B cell (primary cell): Measurements from ENCODE around the gene DENND1A. TPM values are rescaled to one million over a fixed set of nuclear protein-coding genes. Genes with fewer than 3 reads are reported as not detected.
A peak's percentile ranks its signal among the peaks of the same experiment; 100 is the strongest.

Source experiments
- ATAC-seq: fragments of 200-7000 bp; cut with Tn5 transposase; one replicate; pipeline ENCODE4 v1.10.0; 2021; ENCODE audit warnings: low read depth, mild to moderate bottlenecking, moderate number of reproducible peaks, moderate library complexity
- CTCF ChIA-PET: fragments of 350-600 bp; sonication (Branson Sonifier 250); formaldehyde crosslinking; loops from one replicate; lab custom pipeline; 2021; ENCODE audit warnings: antibody characterized with exemption, inconsistent platforms; lab: Charles Lee
- POLR2A ChIA-PET: fragments of 350-600 bp; sonication (Branson Sonifier 250); formaldehyde crosslinking; loops from one replicate; lab custom pipeline; 2021; ENCODE audit warnings: antibody characterized with exemption; lab: Charles Lee
- DNase-seq: peaks from one replicate; pipeline ENCODE4 v3.0.0; 2013
- H2AFZ ChIP-seq: 2 replicates; pipeline ENCODE4 v1.6.1; 2012; ENCODE audit warnings: mild to moderate bottlenecking, low read depth, low read length; ENCODE audit not compliant: insufficient read depth, poor library complexity, severe bottlenecking
- H3K27ac ChIP-seq, 2 donors: 1 replicate in 1 of 2; 2 replicates in 1 of 2; pipeline ENCODE4 v1.5.1; 2012 to 2013; ENCODE audit warnings: low read length in 2 of 2, mild to moderate bottlenecking in 2 of 2, moderate library complexity in 1 of 2
- H3K27me3 ChIP-seq, 4 experiments: fragments of 200-600 bp in 1 of 4; sonication (generic) in 1 of 4; replicated peaks in 1 of 4; 1 replicate in 2 of 4; 2 replicates in 2 of 4; pipeline versions ENCODE4 v1.6.1 to v1.7.0; 2013 to 2016; ENCODE audit warnings: low read length in 3 of 4, mild to moderate bottlenecking in 2 of 4, mixed read lengths in 1 of 4, moderate library complexity in 1 of 4; ENCODE audit not compliant: insufficient read depth in 4 of 4, control insufficient read depth in 3 of 4; ENCODE audit errors: control extremely low read depth in 1 of 4
- H3K36me3 ChIP-seq, 2 experiments: replicated peaks in 1 of 2; 1 replicate in 1 of 2; 2 replicates in 1 of 2; pipeline versions ENCODE4 v1.6.1 to v1.7.1; 2013; ENCODE audit warnings: low read length in 1 of 2; ENCODE audit not compliant: insufficient read depth in 2 of 2, control insufficient read depth in 1 of 2; ENCODE audit errors: control extremely low read depth in 1 of 2, extremely low read depth in 1 of 2
- H3K4me1 ChIP-seq, 2 donors: fragments of 200-600 bp in 1 of 2; sonication (generic) in 1 of 2; 1 replicate in 1 of 2; 2 replicates in 1 of 2; pipeline versions ENCODE4 v1.5.1 to v1.6.1; 2013 to 2017; ENCODE audit warnings: low read length in 2 of 2; ENCODE audit not compliant: control insufficient read depth in 2 of 2, insufficient read depth in 2 of 2
- H3K4me2 ChIP-seq: replicated peaks from 2 replicates; pipeline ENCODE3; 2012; ENCODE audit warnings: mild to moderate bottlenecking, low read depth, low read length; ENCODE audit not compliant: poor library complexity, severe bottlenecking
- H3K4me3 ChIP-seq, 5 experiments: fragments of 200-600 bp in 1 of 5; sonication (generic) in 1 of 5; 1 replicate in 3 of 5; 2 replicates in 2 of 5; pipeline versions ENCODE4 v1.5.1 to v1.7.0; 2011 to 2016; ENCODE audit warnings: low read length in 4 of 5, mild to moderate bottlenecking in 4 of 5, low read depth in 2 of 5, control low read depth in 1 of 5, moderate library complexity in 1 of 5; ENCODE audit not compliant: insufficient read depth in 1 of 5; ENCODE audit errors: control extremely low read depth in 1 of 5, extremely low read depth in 1 of 5
- H3K79me2 ChIP-seq: fragments of 200-600 bp; sonication (generic); one replicate; pipeline ENCODE4 v1.6.0; 2016; ENCODE audit warnings: low read length; ENCODE audit not compliant: control insufficient read depth, insufficient read depth
- H3K9ac ChIP-seq: fragments of 200-600 bp; sonication (generic); 2 replicates; pipeline ENCODE4 v1.6.1; 2017; ENCODE audit warnings: mild to moderate bottlenecking, low read length, moderate library complexity
- H3K9me3 ChIP-seq, 3 donors: one replicate each; pipeline versions ENCODE4 v1.6.1 to v1.7.1; 2013; ENCODE audit warnings: low read length in 2 of 3; ENCODE audit not compliant: control insufficient read depth in 2 of 3, insufficient read depth in 1 of 3; ENCODE audit errors: control extremely low read depth in 1 of 3
- H4K20me1 ChIP-seq: 2 replicates; pipeline ENCODE4 v1.6.0; 2012; ENCODE audit warnings: mild to moderate bottlenecking, low read length; ENCODE audit not compliant: insufficient read depth, control insufficient read depth, poor library complexity, severe bottlenecking
- H3K27ac Mint-ChIP-seq: one replicate; pipeline ENCODE4 v1.8.0; 2021; ENCODE audit warnings: mixed read lengths
- H3K27me3 Mint-ChIP-seq: one replicate; pipeline ENCODE4 v1.8.0; 2021; ENCODE audit warnings: mixed read lengths
- H3K4me1 Mint-ChIP-seq: one replicate; pipeline ENCODE4 v1.8.0; 2021; ENCODE audit warnings: mixed read lengths
- H3K4me3 Mint-ChIP-seq: one replicate; pipeline ENCODE4 v1.8.0; 2021; ENCODE audit warnings: mixed read lengths
- H3K9me3 Mint-ChIP-seq: one replicate; pipeline ENCODE4 v1.8.0; 2022; ENCODE audit warnings: mixed read lengths; ENCODE audit not compliant: insufficient read depth
- EZH2 ChIP-seq: IDR thresholded peaks from 2 replicates; pipeline ENCODE4 v1.6.1; 2012; ENCODE audit warnings: borderline replicate concordance, low read depth, mild to moderate bottlenecking, moderate library complexity, low read length; ENCODE audit not compliant: insufficient read depth, poor library complexity, severe bottlenecking
- WGBS: methylation state at CpG from one replicate; pipeline ENCODE4 v1.1.5; 2013; ENCODE audit warnings: missing lambda C conversion rate; ENCODE audit not compliant: insufficient coverage; 5-methylcytosine and 5-hydroxymethylcytosine counted together
- intact Hi-C: fragments of 100-400 bp; cut with micrococcal nuclease; formaldehyde crosslinking; loops from one replicate; pipeline ENCODE4 v1.10.0; 2022
- polyA plus RNA-seq: library from polyadenylated mRNA; depleted of rRNA; stranded (reverse); fragments of >200 nt; gene quantifications from 2 replicates; pipeline ENCODE4 v1.2.3, GENCODE V29; 2012
- total RNA-seq, 2 donors: library from RNA; stranded (reverse); fragments of 120-200 nt in 1 of 2; gene quantifications; 1 replicate in 1 of 2; 2 replicates in 1 of 2; pipeline versions ENCODE4 v1.2.3 to v1.2.4, GENCODE V29; 2013 to 2022
- TF ChIP-seq, protein P1 (sequence below): fragments of 200-600 bp; IDR thresholded peaks from one replicate; pipeline ENCODE4 v1.8.0; 2022; ENCODE audit warnings: antibody characterized with exemption, mild to moderate bottlenecking

Gene DENND1A
- total and polyA plus RNA-seq, 2 donors (not counting 1 experiment from before 2014, with no cell fraction given), result 10.8 to 26.0 TPM

DNA sequence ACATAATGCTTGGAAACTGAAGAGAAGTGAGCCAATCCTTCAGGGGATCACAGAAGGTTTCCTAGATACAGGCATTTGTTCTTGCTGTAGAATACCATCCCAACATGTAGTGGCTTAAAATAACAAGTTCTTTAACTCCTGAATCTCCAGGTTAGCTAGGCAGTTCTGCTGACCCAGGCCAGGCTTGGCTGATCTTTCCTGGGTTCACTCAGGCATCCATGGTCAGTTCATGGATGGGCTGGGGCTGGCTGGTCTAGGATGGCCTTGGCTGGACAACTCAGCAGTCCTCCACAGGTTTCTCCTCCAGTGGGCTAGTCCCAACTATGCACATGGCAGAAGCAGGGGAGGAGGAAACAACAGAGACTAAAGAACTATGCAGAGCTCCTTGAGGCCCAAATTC is 37.4 kb upstream of the DENND1A start:
- Mint-ChIP-seq H3K4me3 (no peak overlapping the region), H3K4me1 (peaks cover 13% of the 10 kb centered on the region), H3K9me3 (no peaks in the 10 kb centered on the region), H3K27me3 (peaks cover 26% of the 10 kb centered on the region), H3K27ac (peak overlapping the region; percentile 10)
- Histone ChIP-seq H3K27ac (no peak overlapping the region), H3K4me3 (no peak overlapping the region), H2AFZ (no peak overlapping the region), H3K9me3 (peaks cover 0 to 9% (median 0%) of the 10 kb centered on the region in 3 donors), H3K79me2 (no peaks in the 10 kb centered on the region), H4K20me1 (no peaks in the 10 kb centered on the region), H3K9ac (no peak overlapping the region), H3K27me3 (peaks cover 0 to 24% (median 3%) of the 10 kb centered on the region in 4 experiments), H3K4me1 (peaks cover 7 to 8% of the 10 kb centered on the region in 2 donors), H3K36me3 (no peaks in the 10 kb centered on the region), H3K4me2 (no peak overlapping the region)
- TF ChIP-seq, protein P1, sequence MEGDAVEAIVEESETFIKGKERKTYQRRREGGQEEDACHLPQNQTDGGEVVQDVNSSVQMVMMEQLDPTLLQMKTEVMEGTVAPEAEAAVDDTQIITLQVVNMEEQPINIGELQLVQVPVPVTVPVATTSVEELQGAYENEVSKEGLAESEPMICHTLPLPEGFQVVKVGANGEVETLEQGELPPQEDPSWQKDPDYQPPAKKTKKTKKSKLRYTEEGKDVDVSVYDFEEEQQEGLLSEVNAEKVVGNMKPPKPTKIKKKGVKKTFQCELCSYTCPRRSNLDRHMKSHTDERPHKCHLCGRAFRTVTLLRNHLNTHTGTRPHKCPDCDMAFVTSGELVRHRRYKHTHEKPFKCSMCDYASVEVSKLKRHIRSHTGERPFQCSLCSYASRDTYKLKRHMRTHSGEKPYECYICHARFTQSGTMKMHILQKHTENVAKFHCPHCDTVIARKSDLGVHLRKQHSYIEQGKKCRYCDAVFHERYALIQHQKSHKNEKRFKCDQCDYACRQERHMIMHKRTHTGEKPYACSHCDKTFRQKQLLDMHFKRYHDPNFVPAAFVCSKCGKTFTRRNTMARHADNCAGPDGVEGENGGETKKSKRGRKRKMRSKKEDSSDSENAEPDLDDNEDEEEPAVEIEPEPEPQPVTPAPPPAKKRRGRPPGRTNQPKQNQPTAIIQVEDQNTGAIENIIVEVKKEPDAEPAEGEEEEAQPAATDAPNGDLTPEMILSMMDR, result no peak
- TF ChIP-seq EZH2, result no peak
- intact Hi-C loops, result no loop called here
- no peak for DNase-seq
- ChIA-PET CTCF (interaction anchor here (0.6 kb wide), 1 partner anchor 744 kb away, joined by 4 read pairs; no protein-coding TSS in a partner anchor), POLR2A (no interaction called here)
- ATAC-seq, result no peak

DNA sequence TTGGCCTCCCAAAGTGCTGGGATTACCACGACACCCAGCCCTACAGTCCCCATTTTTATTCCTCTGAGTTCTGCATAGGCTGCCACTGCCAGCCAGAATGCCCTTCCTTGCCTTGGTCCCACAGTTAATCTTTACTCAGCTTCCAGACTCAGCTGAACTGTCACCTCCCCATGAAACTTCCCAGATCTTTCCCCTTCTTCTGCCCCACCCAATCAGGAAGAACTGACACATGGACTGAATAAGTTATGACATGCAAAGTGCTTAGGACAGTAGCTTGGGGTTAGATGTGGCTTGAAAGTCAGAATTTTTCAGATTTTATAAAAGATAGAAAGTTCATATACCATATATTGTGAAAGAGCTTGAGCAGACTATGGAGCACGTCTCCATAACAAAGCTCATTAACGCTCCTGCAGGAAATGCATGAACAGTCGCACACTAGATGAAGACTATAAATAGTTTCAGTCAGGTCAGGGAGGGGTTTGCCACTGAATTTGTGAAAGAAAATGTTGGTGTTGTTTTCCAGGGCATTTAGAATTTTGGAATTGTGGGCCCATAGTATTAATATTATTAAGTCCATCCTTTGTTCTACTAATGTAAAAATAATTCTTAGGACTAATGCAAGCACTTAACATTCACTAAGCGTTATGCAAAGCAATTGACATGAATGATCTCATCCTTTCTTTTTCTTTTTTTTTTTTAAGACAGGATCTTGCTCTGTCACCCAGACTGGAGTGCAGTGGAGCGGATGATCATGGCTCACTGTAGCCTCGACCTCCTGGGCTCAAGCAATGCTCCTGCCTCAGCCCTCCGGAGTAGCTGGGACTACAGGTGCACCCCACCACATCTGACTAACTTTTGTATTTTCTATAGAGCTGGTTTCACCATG is 36.1 kb upstream of the DENND1A start:
- Histone ChIP-seq H3K27me3 (peaks cover 0 to 21% (median 3%) of the 10 kb centered on the region in 4 experiments), H4K20me1 (no peaks in the 10 kb centered on the region), H2AFZ (no peak overlapping the region), H3K27ac (no peak overlapping the region), H3K4me3 (no peak overlapping the region), H3K36me3 (no peaks in the 10 kb centered on the region), H3K4me1 (peaks cover 7 to 8% of the 10 kb centered on the region in 2 donors), H3K79me2 (no peaks in the 10 kb centered on the region), H3K9me3 (peaks cover 0 to 4% (median 0%) of the 10 kb centered on the region in 3 donors), H3K9ac (no peak overlapping the region), H3K4me2 (no peak overlapping the region)
- ATAC-seq, result no peak
- Mint-ChIP-seq H3K27me3 (peaks cover 31% of the 10 kb centered on the region), H3K4me1 (peaks cover 13% of the 10 kb centered on the region), H3K4me3 (no peak overlapping the region), H3K27ac (no peak overlapping the region), H3K9me3 (no peaks in the 10 kb centered on the region)
- TF ChIP-seq, protein P1, result no peak
- no peak for TF ChIP-seq EZH2
- intact Hi-C loops, result no loop called here
- ChIA-PET CTCF (interaction anchor here (0.6 kb wide), 1 partner anchor 10 kb away, joined by 3 read pairs; no protein-coding TSS in a partner anchor), POLR2A (no interaction called here)
- WGBS, result 85% methylated on average over 5 of the region's 8 CpGs
- no peak for DNase-seq
